Activated CD4-positive, CD25-positive, alpha-beta regulatory T cell treated with anti-CD3 and anti-CD28 coated beads, Interleukin-2, amount 50 U/mL, for 16 hours (primary cell): ENCODE data around the gene PNMT.
A peak's percentile ranks its signal among the peaks of the same experiment; 100 is the strongest.

Experiments
- DNase-seq: peaks from one replicate; pipeline ENCODE4 v3.0.0-alpha.2; 2020; ENCODE audit warnings: low read depth, low spot score

Gene PNMT

DNA sequence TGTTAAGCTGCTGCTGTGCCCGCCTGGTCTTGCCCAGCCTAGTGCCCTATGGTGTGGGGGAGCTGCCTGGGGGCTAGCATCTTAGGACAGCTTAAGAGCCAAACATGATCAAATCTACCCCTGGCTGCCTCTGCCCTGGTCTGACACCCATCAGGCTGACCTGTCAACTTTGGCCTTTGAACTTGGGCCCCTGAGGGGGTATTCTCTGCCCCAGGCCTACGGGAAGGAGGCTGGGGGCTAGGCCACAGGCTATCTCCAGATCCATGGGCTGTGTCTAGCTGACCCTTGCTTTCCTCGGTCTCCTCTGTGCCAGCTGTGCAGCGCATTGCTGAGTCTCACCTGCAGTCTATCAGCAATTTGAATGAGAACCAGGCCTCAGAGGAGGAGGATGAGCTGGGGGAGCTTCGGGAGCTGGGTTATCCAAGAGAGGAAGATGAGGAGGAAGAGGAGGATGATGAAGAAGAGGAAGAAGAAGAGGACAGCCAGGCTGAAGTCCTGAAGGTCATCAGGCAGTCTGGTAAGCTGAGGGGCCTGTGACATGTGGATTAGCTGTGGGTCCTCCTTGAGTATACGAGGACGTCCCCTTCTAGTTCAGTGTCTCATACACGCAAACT, 34.6 kb upstream of the PNMT start:
- no peak for DNase-seq

DNA sequence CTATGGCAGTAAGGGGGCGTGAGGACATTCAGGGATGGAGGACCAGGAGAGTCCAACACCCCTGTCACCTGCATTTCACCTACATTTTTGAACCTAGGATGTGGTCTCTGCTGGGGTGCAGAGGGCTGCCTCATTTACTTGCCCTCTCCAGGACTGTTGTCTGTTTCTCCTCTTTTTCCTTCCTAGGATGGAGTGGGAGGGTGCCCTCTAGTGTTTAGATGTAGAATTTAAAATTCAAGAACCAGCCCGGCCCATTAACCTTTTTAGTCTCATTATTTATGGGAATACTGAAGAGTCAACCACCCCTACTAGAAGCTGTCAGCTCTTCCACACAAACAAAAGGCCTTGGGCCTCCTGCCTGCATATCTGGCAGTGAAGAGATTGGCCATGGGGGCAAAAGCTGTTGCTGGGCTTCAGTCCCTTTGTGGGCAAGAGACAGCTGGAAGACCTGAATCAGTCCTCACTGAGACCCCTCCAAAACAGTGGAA, 33.8 kb upstream of the PNMT start:
- no peak for DNase-seq

DNA sequence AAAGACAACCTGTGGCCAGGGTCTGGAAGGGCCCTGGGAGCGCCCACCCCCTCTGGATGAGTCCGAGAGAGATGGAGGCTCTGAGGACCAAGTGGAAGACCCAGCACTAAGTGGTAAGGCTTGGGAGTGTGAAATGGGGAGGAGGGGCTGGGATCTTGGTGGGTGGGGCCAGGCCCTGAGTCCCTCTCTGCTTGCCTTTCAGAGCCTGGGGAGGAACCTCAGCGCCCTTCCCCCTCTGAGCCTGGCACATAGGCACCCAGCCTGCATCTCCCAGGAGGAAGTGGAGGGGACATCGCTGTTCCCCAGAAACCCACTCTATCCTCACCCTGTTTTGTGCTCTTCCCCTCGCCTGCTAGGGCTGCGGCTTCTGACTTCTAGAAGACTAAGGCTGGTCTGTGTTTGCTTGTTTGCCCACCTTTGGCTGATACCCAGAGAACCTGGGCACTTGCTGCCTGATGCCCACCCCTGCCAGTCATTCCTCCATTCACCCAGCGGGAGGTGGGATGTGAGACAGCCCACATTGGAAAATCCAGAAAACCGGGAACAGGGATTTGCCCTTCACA, 32.6 kb upstream of the PNMT start:
- DNase-seq = no peak

DNA sequence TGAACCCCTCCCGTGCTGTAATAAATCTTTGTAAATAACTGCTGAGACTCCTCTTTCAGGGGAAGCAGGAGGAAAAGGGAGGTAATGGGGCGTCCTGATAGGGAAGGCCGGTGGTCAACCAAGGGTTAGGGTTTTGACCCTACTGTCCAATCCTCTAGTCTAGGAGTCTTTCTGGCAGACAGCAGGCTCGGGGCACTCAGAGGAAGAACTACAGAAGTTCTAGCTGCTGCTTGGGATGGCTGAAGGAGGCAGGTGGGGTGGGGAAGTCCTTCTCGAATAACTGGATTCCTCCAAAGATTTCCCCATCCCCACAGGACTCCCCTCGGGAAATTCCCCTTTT, 31.7 kb upstream of the PNMT start:
- no peak for DNase-seq

DNA sequence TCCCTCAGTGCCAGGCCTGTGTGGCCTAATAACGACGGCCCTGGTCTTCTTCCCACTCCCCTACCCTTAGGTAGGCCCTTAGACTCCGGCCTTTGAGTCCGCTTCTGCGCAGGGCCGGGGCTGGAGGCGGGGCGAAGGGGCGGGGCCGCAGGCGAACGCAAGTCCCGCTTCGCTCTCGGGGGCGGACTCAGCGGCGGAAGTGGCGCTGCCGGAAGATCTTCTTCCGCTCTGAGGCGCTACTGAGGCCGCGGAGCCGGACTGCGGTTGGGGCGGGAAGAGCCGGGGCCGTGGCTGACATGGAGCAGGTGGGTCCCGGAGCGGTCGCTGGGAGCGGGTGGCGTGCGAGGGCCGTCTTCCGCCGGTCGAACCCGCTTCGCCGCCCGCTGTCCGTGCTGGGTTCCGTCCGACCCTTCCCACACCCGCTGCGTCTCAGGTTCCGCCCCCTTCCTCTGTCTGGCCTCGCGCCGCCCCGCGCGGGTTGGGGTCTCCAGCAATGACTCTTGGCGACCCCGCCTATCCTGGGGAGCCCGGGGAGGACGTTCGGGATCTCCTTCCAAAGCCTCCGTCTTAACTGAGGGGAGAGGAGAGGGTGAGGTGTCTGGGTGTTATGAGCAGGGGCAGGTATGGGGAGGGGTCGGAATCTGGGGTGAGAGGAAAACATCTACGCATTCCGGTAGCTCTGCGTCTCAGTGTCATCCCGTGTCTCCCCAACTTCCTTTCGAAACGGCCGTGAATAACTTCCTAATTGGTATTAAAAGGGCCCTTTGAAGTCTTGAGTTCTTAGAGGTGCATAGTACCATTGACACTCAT, 31.1 kb upstream of the PNMT start, which contains the start of gene STARD3:
TSS of gene STARD3 (plus strand) at position 218 of the 810 bp plus-strand sequence. CDS start 16,388 bp downstream, outside the sequence.
- DNase-seq = peak; percentile 80

DNA sequence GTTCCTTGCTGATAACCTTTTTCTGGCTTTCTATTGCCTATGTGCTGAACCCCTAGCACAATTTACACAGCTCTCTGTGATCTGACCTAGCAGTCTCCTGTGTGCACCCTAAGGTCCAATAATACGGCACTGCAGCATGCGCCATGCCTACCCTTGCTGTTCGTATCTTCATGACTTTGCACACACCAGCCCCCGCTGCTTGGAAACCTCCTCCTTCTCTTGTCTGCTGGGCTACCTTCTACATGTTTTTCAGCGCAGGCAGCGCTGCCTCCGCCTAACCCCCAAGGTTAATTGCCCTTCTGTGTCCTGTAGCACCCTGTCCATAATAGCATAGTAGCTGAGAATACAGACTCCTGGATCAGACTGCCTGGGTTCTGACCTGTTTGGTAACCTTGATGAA, 29.9 kb upstream of the PNMT start:
- no peak for DNase-seq

DNA sequence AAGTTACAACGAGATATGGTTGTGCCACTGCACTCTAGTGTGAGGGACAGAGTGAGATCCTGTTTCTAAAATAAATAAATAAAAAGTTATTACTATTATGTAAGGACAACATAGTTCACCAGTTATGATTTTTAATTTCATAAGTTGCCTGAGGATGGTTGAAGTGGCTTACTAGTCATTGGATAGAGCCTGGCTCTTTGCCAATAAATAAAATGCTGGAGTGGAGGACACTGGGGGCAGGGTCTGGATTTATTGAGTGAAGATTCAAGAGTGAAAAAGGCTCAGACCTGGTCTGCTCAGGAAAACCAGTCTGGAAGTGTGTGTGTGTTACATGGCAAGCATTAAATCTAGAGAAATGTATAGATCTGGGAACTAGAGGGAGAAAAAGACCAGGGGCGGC, 29.2 kb upstream of the PNMT start:
- no peak for DNase-seq

DNA sequence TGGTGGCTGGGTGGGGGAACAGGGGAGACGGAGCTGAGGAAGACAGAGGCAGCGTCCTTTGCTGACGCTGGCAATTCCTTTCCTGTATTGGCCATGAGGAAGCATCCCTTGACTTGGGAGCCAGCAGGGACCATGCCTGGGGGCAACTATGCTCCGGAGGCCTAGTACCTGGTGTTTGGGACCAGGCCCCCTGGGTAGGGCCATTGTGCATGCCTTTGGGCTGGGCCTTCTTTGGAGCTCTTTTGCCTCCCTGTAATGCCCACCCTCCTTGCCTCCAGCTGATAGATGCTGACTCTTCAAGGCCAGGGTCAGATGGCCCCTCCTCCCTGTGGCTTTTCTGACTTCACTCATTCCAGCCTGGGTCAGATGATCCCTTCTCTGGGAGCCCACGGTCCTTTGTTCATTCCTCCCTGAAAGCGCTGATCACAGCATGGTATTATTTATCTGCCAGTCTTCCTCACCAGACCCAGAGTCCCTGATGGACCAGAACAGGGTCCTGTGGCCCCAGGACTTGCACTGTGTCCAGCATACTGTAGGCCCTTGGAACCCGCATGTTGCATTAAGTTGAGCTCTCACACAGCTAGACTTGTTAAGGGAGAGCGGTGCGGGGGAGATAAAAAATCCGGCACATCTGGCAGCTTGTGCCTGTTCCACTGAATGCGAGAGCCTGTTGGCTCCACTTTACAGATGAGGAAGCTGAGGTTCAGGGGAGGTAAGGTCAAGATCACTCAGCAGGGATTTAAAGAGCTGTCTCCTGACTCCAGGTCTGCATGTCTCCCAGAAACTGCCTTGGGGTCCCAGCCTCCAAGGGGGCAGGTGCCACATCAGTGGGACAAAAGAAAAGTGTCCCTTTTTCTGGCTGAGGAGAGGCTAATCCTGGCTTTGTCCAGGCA, 28.4 kb upstream of the PNMT start:
- DNase-seq = no peak

DNA sequence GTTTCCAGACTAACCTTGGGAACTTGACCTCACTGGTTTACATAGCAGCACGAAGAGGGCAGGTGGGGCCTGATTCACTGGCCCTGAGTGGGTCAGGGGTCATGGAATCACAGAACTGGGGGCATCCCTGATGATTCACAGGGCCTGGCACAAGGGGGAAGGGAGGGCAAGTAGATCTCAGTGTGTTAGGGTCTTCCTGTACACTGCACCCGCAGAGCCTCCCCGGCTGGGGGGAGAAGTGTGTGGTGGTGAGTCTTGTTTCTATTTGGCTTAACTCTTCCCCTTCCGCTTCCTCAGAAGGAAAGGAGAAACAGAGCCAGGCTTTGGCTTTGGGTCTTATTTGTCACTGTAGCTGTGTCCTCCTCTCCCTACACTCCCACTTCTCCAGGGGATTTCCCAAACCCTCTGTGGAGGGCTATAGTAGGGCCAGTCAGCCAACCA, 27.6 kb upstream of the PNMT start:
- no peak for DNase-seq

DNA sequence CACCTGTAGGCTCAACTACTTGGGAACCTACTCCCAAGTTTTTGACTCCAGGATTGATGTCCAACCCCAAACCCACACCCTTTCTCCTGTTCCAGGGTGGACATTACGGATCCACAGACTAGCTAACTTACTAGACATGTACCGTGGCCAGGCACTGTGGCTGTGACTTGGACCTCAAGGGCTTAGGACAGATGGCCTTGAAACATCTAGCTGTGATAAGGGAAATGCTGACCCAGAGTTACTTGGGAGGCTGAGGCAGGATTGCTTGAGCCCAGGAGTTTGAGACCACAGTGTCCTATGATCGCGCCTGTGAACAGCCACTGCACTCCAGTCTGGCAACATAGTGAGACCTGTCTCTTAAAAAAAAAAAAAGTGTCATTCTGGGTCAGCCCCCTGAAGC, 27.2 kb upstream of the PNMT start:
- DNase-seq = no peak

DNA sequence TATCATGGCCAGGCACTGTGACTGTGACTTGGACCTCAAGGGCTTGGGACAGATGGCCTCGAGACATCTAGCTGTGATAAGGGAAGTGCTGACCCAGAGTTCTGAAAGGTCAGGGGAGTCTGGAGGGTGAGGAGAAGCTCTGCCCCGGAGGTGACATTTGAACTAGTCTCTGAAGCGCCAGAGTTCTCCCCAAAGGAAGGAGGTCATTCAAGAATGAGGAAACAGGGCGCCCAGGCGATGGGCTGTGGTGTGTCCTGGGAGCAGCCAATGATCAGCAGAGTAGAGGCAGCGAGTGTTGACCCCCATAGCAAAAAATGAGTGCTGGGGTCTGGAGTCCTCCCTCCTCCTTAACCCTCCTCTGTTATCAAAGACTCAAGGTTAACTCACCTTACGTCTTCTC, 26.4 kb upstream of the PNMT start:
- no peak for DNase-seq

DNA sequence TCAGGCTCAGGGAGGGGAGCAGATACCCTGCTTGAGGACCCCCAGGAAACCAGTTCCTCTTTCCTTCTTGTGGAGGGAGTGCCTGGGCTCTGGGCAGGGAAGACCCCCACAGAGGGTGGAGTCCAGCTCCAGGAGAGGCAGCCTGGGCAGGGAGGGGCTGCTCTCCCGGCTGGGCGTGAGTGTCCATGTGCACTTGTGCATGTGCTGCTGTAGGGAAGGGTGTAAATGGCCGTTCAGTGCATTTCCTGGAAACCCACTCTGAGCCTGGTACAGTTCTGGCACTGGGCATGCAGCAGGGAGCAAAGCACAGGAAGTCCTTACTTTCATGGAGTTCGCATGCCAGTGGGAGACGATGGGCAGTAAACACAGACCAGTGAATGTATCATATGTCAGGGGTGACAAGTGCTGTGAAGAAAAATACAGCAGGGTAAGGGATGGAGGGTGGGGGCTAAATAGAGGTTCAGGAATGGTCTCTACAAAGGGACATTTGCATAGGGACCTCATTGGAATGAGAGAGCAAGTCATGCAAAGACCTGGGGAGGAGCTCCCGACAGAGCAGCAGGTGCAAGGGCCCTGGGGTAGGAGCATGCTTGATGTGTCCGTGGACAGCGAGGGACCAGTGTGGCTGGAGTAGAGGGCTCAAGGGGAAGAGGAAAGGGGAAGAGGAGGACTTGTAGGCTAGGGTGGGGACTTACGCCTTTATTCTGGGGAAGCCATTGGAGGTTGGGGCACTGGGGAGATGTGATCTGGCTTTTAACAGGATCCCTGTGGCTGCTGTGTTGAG, 25.8 kb upstream of the PNMT start:
- no peak for DNase-seq

DNA sequence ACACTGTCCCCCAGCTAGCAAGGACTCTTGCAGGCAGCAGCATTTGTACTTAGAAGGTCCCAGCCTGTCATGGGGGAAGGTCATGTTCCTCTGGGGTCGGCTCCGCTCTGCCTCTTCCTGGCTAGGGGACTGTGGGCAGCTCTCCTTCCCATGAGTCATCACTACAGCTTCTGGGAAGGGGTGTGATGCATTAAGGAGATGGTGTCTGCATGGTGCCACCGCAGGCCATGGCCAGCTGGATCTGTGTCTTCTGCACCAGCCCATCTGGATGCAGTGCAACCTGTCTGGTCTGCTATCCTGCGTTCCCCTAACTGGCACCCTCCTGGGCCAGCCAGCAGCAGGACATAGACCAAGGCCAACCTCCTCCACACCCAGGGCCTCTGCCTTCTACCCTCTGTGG, 25.0 kb upstream of the PNMT start:
- no peak for DNase-seq

DNA sequence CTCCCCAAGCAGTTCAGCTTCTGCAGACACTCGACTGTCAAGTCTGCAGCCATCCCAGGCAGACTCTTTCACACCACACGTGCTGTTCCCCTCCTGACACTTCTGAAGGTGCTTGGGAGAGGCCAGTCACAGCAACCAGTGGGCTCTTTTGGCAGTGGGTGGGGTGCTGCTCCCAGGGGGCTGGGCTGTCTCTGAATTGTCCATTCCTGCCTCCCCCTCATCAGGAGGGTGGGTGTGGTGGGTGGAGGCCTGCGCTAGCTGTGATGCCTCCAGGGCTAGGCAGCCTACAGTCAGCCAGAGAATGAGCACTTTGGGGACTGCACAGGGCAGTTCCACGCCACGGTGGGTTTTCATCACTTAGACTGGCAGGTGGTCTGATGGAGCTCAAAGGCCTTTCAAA, 21.0 kb upstream of the PNMT start:
- DNase-seq = no peak

DNA sequence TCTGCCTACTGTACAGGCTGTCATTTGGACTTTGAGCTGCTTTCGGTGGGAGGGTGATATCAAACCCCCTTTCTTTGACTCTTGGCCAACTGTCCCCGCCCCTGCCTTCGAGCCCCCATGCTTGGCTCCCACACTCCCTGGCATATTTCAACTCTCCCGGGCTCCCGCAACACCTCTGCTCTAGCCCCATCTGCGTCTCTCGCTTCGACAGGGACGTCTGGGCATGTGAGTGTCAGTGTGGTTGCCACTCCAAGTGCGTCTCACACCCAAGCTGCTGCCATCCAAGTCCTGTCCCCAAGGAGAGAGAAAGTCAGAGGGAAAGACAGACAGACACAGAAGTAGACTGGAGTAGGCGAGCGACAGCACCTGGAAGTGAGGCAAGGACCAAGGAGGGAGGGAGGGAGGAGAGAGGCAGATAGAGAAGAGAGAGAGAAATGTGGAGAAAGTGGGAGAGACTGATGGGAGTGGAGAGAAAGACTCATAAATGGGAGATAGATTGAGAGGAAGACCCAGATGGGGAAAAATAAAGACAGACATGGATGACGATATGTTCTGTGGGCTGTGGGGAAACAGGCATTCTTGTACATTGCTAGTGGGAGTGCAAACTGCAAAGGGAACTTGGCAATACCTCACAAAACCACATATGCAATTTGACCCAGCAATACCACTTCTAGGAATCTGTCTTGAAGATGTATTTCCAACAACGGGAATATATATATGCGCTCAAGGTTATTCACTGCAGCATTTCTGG, 19.5 kb upstream of the PNMT start:
- DNase-seq = no peak

DNA sequence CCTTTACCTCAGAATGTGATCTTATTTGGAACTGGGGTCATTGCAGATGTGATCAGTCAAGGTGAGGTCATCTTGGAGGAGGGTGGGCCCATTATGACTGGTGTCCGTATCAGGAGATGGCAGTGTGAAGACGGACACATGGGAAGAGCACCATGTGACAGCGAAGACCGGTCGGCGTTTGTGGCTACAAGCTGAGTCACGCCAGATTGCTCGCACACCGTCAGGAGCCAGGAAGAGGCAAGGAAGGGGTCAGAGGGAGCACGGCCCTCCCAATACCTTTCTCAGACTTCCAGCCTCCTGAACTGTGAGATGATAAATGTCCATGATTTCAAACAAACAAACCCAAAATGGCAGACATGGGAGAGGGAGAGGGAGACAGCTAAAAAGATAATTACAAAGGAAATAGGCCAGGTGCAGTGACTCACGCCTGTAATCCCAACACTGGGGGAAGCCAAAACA, 18.1 kb upstream of the PNMT start:
- no peak for DNase-seq

DNA sequence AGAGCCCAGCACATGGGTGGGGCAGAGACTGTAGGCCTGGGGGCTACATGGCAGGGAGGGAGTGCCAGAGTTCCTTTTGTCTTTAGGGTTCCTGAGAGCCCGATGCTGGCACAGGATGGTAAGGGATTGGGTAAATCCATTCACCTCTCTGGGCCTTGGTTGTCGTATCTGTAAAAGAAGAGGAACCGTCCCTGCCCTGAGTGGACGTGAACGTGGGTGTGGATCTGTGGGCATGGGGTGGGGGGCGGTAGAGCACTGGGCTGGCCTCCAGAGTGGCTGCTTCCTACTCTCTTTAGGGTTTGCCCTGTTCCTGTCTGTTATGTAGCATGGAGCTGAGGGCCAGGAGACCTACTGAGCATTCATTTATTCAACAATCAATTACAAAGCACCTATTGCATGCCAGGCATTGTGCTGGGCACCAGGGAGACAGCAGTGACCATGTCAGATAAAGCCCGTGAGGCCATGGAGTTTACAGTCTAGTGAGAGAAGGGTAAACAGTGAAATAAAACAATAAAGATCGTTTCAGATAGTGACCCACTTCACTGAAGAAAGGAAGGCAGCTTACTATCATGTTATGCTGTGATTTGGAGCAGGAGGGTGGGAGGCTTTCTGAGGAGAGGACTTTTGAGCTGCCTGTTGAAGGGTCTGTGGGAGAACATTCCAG, 16.2 kb upstream of the PNMT start:
- DNase-seq = no peak

DNA sequence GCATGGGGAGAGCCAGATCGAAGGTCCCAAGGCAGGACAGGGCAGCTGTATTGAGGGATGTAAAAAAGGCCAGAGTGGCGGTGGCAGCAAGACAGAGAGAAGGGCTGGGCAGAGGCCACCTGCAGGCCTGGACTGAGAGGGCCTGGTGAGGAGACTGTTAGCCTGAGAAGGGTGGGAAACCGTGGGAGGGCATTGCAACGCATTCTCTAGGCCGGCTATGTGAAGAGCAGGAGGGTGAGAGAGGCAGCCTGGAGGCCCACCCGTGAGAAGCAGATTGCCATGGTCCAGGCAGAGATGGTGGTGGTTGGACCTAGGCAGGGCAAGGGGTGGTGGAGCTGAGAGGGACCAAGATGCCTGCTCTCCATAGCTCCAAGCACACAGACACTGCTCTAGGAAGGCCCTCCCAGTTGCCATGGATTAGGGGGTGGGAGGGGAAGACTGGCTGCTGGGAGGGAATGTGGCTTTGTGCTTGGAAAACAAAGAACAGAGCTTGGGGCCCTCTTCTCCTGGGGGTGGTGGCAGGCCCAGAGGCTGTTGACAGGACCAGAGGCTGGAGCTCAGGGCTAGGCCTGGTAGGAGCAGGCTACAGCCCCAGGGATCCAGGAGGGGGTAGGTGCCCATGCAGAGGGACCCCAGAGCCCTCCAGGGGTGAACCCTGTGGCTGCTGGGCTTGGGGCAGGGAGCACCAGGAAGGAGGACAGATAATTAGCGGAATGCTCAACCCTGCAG, 15.5 kb upstream of the PNMT start:
- no peak for DNase-seq

DNA sequence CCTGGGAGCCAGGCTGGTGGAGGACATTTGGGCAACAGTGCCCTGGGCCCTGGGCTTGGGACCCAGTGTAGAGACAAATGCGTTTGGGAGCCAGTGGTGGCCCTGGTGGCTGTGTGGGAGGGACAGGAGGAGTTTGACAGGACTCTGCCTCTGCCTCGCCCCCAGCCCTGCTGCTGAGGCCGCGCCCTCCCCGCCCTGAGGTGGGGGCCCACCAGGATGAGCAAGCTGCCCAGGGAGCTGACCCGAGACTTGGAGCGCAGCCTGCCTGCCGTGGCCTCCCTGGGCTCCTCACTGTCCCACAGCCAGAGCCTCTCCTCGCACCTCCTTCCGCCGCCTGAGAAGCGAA, 15.0 kb upstream of the PNMT start:
- no peak for DNase-seq
